ENCODE measurements around the gene MXRA7.
"Not testable (repeated sequence)": the region's sequence is repeated elsewhere in the genome, so short reads cannot be mapped to it uniquely, and the experiment has no call there.

MXRA7 gene

GRCh38 chr17:76714822-76715495 lies 4.2 kb upstream of the MXRA7 start:
- DNase-seq = peak in 1 of 2 experiments; percentile 70

DNA sequence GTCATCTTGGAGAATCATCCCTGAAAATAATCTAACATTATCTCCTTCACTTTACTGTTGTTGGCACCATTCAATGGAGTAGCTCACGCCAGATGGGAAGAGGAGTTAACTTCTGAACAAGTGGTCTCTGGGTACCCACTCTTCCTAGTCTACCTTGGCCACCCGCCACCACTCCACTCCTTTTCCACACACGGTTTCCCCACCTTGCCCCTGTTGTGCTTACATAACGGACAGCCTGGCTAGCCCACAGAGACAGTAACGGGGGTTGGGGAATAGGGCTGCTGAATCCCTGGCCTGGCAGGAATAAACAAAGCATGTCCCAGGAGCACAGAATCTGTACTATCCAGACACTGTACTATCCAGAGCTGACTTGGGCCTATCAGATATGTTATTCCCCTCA lies 3.6 kb upstream of the MXRA7 start:
- DNase-seq = no peak

- no peak for DNase-seq
These were observed 3.0 kb upstream of the MXRA7 start for GRCh38 chr17:76713765-76714164.

- DNase-seq = not testable (repeated sequence)
These were observed 1.6 kb upstream of the MXRA7 start for GRCh38 chr17:76712321-76712720.

GRCh38 chr17:76709951-76710862 lies 558 bp downstream of the MXRA7 start:
- DNase-seq = peak in 1 of 2 experiments; percentile 47

GRCh38 chr17:76709077-76709950 lies 1.5 kb downstream of the MXRA7 start:
- DNase-seq = peak; percentile 71 to 87

DNA sequence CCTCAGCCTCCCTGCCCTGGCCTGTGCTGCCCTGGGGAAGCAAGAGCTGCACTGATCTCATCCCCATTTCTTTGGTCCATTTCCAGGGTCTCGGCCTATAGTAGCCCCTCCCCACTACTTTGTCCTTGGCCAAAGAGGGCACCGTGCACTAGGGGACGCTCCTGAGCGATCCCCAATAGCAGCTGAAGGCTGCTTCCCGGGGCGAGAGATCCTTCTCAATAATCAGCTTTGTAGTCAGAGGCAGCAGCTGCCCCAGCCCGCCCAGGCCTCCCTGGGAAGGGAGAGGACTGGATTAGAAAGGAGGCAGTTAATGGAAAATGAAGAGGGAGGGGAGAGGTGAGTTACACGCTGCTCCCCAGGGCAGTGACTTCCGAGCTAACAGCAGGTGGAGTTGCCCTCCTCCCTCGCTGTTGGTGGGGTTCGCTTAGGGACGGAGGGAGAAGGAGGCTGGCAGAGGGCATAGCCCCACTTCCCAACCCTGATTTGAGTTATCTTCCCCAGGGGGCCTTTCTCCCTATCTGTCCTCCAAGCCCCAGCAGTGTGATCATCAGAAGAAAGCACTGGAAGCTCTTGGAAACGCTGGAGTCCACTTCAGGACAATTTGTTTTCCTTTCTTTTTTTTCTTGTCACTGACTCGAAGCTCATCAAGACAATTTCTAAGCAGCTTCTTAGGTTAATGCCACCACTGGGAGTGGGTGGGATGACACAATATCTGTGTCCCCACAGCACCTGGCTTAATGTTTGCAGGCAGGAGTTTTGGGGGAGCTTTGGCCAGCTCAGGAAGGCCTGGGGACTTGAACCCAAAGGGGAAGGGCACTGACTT lies 2.6 kb downstream of the MXRA7 start:
- peak; percentile 97 to 98 for DNase-seq

- no peak for DNase-seq
These were observed 3.9 kb downstream of the MXRA7 start for GRCh38 chr17:76706817-76707216.

DNA sequence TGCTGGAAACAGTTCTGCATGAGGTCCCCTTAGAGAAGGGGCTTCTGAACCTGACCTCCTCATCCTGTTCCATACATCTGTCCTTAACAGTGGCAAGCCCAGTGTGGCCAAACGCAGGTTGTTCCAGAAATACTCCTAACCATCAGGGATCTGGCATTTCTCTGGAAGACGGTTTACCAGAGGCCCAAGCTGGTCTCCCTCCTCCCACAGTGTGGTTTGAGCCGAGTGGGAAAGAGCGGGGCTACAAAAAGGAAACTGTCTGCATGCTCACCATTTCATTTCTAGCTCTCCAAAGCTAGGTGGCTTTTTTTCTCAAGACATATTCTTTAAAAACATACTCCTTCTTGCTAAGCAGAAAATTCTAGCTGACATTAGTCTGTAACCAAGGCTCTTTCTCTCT lies 6.0 kb downstream of the MXRA7 start:
- no peak for DNase-seq

- no peak for DNase-seq
These were observed 7.7 kb downstream of the MXRA7 start for GRCh38 chr17:76702941-76703637.

DNA sequence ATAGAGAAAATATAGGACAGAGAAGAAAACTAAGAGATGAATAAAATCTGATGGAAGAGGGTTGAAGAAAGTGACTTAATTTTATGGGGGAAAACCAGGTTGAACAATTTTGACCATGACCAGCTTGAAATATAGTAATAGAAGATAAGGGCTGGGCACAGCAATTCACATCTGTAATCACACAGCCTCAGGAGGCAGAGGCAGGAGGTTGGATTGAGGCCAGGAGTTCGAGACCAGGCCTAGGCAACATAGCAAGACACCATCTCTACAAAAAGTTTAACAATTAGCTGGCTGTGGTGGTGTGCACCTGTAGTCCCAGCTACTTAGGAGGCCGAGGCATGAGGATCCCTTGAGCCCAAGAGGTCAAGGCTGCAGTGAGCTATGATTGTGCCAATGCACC lies 8.7 kb downstream of the MXRA7 start:
- DNase-seq = no peak

DNA sequence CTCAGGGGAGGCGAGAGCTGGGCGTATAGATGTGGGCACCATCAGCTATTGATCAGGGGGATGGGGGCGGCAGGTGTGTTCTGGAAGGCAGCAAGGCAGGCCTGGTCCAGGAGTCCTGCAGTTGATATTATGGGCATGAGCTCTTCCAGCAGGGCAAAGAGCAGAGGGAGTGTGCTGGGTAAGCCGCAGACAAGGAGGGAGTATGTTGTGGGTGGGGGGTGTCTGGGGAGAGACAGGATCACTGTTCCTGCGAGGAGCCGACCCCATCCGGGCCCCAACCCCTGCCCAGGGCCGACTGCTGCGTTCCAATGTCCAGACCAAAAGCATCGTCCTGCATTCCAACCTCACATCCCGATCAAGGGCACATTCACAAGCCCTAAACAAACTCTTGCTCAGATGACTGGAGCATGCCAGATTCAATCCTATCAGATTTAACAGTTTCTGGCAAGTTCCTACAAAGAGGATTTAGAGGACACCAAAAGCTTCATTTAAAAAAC lies 9.2 kb downstream of the MXRA7 start:
- DNase-seq = no peak

GRCh38 chr17:76700617-76701470 lies 9.9 kb downstream of the MXRA7 start:
- DNase-seq = peak in 1 of 2 experiments; percentile 38

DNA sequence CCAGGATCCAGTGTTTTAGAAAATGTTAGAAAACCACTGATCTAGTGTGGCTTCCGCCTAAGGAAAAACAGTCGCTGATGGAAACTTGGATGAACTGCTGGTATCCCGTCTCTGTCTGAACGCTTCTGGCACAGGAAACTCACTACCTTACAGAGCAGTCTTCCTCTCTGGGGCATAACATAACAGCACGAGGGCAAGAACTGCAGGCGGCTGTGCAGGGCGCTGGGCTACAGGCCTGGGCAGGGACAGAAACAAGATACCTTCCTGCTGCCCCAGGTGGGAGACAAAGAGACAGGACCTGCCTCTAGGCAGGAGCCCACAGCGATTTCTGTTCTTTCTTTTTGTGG lies 10.5 kb downstream of the MXRA7 start:
- DNase-seq = no peak

- not testable (repeated sequence) for DNase-seq
These were observed 12.2 kb downstream of the MXRA7 start for GRCh38 chr17:76698466-76698977.

DNA sequence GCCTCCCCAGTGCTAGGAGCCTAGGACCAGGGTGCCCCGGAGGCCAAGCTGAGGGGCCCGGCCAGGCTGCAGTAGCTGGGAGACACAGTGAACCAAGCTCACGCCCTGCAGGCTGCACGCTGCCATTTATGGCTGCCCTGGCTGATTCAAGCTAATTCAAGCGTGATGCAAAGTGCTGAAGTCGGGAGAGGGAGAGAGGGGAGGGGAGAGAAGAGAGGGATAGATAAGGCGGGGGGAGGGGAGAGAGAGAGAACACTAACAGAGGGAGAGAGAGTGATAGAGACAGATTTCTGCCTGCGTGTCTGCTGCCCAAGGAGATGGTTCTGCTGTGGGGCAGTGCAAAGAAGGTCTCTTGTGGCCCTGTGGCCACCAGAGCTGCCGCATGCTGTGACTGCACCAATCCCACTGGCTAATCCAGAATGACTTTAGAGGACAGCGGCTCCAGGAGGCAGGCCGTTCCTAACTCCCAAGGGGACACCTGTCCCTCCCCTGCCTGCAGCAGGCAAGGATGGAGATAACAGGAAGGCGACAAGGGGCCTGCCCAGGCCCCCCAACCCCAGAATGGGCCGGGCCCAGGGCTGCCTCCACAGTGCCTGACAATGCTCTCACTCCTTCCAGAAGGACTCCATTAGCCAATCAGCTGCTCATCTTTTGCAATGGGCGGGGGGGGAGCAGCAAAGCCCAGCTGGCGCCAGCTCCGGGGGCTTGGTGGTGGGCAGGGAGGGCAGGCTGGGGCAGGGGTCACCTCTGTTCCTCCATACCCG lies 12.9 kb downstream of the MXRA7 start:
- peak in 1 of 2 experiments; percentile 42 for DNase-seq

GRCh38 chr17:76696763-76697701 lies 13.7 kb downstream of the MXRA7 start:
- no peak for DNase-seq

All from NCI-H524 (cell line).